A673 (cell line): ENCODE results near the gene ABHD17B. TPM values are rescaled to one million over a fixed set of nuclear protein-coding genes. Genes with fewer than 3 reads are reported as not detected.

Source experiments
- BruUV-seq: library from RNA; stranded (reverse); fragments of 400-500 nt; replicated peaks from 2 replicates; lab custom pipeline; 2021; lab: Mats Ljungman, UMichigan
- CTCF ChIA-PET: fragments of 300-600 bp; sonication (Branson Sonifier 250); formaldehyde crosslinking; loops from one replicate; lab custom pipeline; 2022; ENCODE audit warnings: antibody characterized with exemption; lab: Charles Lee
- POLR2A ChIA-PET: fragments of 300-600 bp; sonication (Branson Sonifier 250); formaldehyde crosslinking; loops from one replicate; lab custom pipeline; 2022; ENCODE audit warnings: antibody characterized with exemption; ENCODE audit not compliant: low non-redundant PET; lab: Charles Lee
- DNase-seq: peaks from one replicate; pipeline ENCODE4 v3.0.0-alpha.2; 2015; ENCODE audit warnings: low spot score
- H3K27ac ChIP-seq: fragments of 200-600 bp; sonication (generic); 2 replicates; pipeline ENCODE4 v1.5.1; 2016; ENCODE audit warnings: mixed run types, low read depth, mild to moderate bottlenecking, mixed read lengths, antibody characterized with exemption, low read length; ENCODE audit not compliant: poor library complexity, severe bottlenecking
- H3K27me3 ChIP-seq: fragments of 200-600 bp; sonication (generic); replicated peaks from 2 replicates; pipeline ENCODE4 v1.6.1; 2017; ENCODE audit warnings: mixed run types, low read depth, mild to moderate bottlenecking, mixed read lengths, antibody characterized with exemption, low read length; ENCODE audit not compliant: insufficient read depth, poor library complexity
- H3K36me3 ChIP-seq: fragments of 200-600 bp; sonication (generic); 2 replicates; pipeline ENCODE4 v1.6.1; 2016; ENCODE audit warnings: mixed run types, mild to moderate bottlenecking, mixed read lengths, antibody characterized with exemption, low read length; ENCODE audit not compliant: insufficient read depth, poor library complexity, severe bottlenecking
- H3K4me1 ChIP-seq: fragments of 200-600 bp; sonication (generic); 2 replicates; pipeline ENCODE4 v1.6.1; 2017; ENCODE audit warnings: mixed run types, mild to moderate bottlenecking, mixed read lengths, antibody characterized with exemption, low read length; ENCODE audit not compliant: insufficient read depth, poor library complexity, severe bottlenecking
- H3K4me3 ChIP-seq: fragments of 200-600 bp; sonication (generic); 2 replicates; pipeline ENCODE4 v1.5.1; 2016; ENCODE audit warnings: low read depth, mixed run types, mild to moderate bottlenecking, mixed read lengths, low read length; ENCODE audit not compliant: poor library complexity, severe bottlenecking
- H3K9me3 ChIP-seq: fragments of 200-600 bp; sonication (generic); 2 replicates; pipeline ENCODE4 v1.6.1; 2016; ENCODE audit warnings: mixed run types, low read depth, mild to moderate bottlenecking, mixed read lengths, antibody characterized with exemption, low read length; ENCODE audit not compliant: poor library complexity, severe bottlenecking
- EZH2 ChIP-seq: fragments of 200-600 bp; sonication (generic); IDR thresholded peaks from 2 replicates; pipeline ENCODE4 v1.6.1; 2017; ENCODE audit warnings: borderline replicate concordance, low read depth, mild to moderate bottlenecking, mixed read lengths, antibody characterized with exemption, low read length; ENCODE audit not compliant: poor library complexity, severe bottlenecking
- intact Hi-C: fragments of 100-400 bp; cut with micrococcal nuclease; formaldehyde crosslinking; loops from one replicate; pipeline ENCODE4 v1.10.0; 2022; ENCODE audit not compliant: unreplicated experiment
- total RNA-seq: library from RNA; stranded (reverse); gene quantifications from 2 replicates; pipeline ENCODE4 v1.2.3, GENCODE V29; 2021
- TF ChIP-seq, protein P1 (sequence below): fragments of 300-800, 200-600 bp; sonication (generic); conservative IDR thresholded peaks from 2 replicates; pipeline ENCODE4 v1.5.1; 2017; ENCODE audit warnings: low read depth, mild to moderate bottlenecking, antibody characterized with exemption, low read length, moderate library complexity, mixed read lengths

ABHD17B gene
- total RNA-seq, 1 experiment from 2014 or later: 19.7 TPM

DNA sequence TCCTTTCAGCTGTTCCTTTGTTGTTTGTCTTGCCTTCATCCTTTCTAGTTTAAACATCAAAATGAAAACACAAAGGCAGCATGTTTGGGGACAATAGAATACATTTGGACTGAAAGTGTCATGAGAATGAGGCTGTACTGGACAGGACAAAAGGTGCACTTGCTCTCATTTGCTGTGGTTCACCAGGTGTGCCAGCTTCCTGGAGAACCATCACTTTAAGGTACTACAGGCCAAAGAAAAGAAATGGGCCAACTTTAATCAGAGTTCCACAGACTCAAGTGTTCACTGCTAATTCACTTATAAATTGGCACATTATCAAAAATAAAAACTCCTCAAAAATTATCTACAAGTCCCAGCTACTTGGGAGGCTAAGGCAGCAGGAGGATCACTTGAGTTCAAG lies 53.8 kb downstream of the ABHD17B start:
- Histone ChIP-seq H3K4me3 (no peak overlapping the region), H3K4me1 (no peaks in the 10 kb centered on the region), H3K27me3 (no peaks in the 10 kb centered on the region), H3K9me3 (peaks cover 13% of the 10 kb centered on the region), H3K27ac (no peak overlapping the region), H3K36me3 (no peaks in the 10 kb centered on the region)
- intact Hi-C loops: no loop called here
- TF ChIP-seq, protein P1, sequence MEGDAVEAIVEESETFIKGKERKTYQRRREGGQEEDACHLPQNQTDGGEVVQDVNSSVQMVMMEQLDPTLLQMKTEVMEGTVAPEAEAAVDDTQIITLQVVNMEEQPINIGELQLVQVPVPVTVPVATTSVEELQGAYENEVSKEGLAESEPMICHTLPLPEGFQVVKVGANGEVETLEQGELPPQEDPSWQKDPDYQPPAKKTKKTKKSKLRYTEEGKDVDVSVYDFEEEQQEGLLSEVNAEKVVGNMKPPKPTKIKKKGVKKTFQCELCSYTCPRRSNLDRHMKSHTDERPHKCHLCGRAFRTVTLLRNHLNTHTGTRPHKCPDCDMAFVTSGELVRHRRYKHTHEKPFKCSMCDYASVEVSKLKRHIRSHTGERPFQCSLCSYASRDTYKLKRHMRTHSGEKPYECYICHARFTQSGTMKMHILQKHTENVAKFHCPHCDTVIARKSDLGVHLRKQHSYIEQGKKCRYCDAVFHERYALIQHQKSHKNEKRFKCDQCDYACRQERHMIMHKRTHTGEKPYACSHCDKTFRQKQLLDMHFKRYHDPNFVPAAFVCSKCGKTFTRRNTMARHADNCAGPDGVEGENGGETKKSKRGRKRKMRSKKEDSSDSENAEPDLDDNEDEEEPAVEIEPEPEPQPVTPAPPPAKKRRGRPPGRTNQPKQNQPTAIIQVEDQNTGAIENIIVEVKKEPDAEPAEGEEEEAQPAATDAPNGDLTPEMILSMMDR: no peak
- TF ChIP-seq EZH2: no peak
- ChIA-PET POLR2A (no interaction called here), CTCF (no interaction called here)
- BruUV-seq: no TSS peak
- DNase-seq: no peak

DNA sequence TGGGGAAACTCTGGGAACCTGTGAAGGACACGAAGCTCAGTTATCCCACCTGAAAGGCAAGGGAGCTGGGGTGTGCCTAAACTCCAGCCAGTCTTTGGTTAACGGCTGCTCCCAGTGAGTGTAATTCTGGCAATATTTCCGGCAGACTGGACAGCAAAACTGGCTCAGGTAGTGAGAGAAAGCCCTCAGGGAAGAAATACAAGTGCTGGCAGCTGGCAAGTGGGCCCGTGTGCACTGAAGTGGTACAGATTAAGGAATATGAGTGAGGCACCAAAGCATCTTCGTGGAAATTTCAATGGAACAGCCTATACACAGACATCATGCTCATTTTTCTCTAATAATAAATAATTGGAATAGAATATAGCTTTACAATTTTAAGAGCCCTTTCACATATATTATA lies 56.2 kb downstream of the ABHD17B start:
- H3K36me3 ChIP-seq: no peaks in the 10 kb centered on the region
- no TSS peak for BruUV-seq
- H3K4me3 ChIP-seq: no peak overlapping the region
- POLR2A ChIA-PET: no interaction called here
- DNase-seq: no peak
- peaks cover 7% of the 10 kb centered on the region for H3K9me3 ChIP-seq
- intact Hi-C loops: no loop called here
- CTCF ChIA-PET: no interaction called here
- H3K27me3 ChIP-seq: no peaks in the 10 kb centered on the region
- TF ChIP-seq, protein P1: no peak
- TF ChIP-seq EZH2: no peak
- H3K27ac ChIP-seq: no peak overlapping the region
- no peaks in the 10 kb centered on the region for H3K4me1 ChIP-seq

DNA sequence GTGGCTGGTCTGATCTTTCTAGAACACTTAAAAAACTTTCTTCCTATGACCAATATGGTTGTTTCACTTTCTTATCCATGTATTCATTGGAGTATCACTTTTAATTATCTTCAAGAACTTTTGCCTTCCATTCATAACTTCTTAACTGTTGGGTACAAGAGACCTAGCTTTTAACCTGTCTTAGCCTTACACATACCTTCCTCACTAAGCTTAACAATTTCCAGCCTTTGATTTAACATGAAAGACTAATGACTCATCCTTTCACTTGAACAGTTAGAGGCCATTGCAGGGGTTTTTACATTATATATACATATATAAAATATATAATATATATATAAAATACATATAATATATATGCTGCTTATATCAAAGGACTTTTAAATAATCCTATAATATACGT lies 57.9 kb downstream of the ABHD17B start:
- Histone ChIP-seq H3K27ac (no peak overlapping the region), H3K9me3 (no peaks in the 10 kb centered on the region), H3K36me3 (no peaks in the 10 kb centered on the region), H3K27me3 (no peaks in the 10 kb centered on the region), H3K4me1 (no peaks in the 10 kb centered on the region), H3K4me3 (no peak overlapping the region)
- ChIA-PET POLR2A (no interaction called here), CTCF (interaction anchor here (1.1 kb wide), 1 partner anchor 46 kb away, joined by 3 read pairs; no protein-coding TSS in a partner anchor)
- BruUV-seq: no TSS peak
- no peak for DNase-seq
- TF ChIP-seq EZH2: no peak
- TF ChIP-seq, protein P1: no peak
- intact Hi-C loops: no loop called here
